Tibial nerve (tissue), 3 donors: ENCODE results near the gene WDR88.

Source experiments
- POLR2A ChIP-seq, 2 donors: fragments of 450-650 bp; IDR thresholded peaks; one replicate each; pipeline ENCODE4 v1.6.1; 2017; ENCODE audit warnings: antibody characterized with exemption in 2 of 2, mild to moderate bottlenecking in 2 of 2, moderate library complexity in 2 of 2
- TF ChIP-seq, protein P1 (sequence below), 5 experiments: fragments of 200-600 bp in 3 of 5; fragments of 450-650 bp in 2 of 5; sonication (generic) in 3 of 5; IDR thresholded peaks; one replicate each; pipeline ENCODE4 v1.5.1; 2016 to 2019; ENCODE audit warnings: antibody characterized with exemption in 5 of 5, mild to moderate bottlenecking in 3 of 5, moderate library complexity in 2 of 5

DNA sequence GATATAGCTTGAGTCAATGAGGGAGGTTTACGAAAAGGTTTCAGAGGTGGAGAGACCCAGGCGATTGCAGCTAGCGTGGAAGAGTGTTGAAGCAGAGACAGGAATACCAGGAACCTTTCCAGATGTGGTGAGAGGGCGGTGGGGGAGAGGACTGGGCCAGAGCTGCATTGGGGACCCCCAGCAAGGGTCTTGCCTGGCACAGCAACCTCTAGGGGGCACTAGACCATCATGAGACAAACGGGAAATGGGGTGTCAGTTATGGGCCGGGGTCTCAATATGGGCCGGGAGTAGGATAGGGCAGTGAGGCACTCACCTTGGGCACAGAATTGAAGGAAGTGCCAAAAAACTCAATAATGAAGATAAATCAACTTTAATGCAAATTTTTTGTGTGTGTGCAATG lies 60.1 kb downstream of the WDR88 start:
- TF ChIP-seq, protein P1, sequence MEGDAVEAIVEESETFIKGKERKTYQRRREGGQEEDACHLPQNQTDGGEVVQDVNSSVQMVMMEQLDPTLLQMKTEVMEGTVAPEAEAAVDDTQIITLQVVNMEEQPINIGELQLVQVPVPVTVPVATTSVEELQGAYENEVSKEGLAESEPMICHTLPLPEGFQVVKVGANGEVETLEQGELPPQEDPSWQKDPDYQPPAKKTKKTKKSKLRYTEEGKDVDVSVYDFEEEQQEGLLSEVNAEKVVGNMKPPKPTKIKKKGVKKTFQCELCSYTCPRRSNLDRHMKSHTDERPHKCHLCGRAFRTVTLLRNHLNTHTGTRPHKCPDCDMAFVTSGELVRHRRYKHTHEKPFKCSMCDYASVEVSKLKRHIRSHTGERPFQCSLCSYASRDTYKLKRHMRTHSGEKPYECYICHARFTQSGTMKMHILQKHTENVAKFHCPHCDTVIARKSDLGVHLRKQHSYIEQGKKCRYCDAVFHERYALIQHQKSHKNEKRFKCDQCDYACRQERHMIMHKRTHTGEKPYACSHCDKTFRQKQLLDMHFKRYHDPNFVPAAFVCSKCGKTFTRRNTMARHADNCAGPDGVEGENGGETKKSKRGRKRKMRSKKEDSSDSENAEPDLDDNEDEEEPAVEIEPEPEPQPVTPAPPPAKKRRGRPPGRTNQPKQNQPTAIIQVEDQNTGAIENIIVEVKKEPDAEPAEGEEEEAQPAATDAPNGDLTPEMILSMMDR (IDR thresholded peaks at IDR 0.05), result no peak
- TF ChIP-seq POLR2A (IDR thresholded peaks at IDR 0.05), result no peak
